Keratinocyte (primary cell): ENCODE measurements around the gene NEIL1.

Experiments used
- CTCF ChIP-seq, 3 experiments: IDR thresholded peaks in 1 of 3; conservative IDR thresholded peaks in 1 of 3; optimal IDR thresholded peaks in 1 of 3; 2 replicates in 2 of 3; 3 replicates in 1 of 3; pipeline versions ENCODE3 to v1.5.1; 2011; ENCODE audit warnings: low read length in 3 of 3, mild to moderate bottlenecking in 3 of 3, moderate library complexity in 2 of 3, control low read depth in 1 of 3, inconsistent platforms in 1 of 3; ENCODE audit not compliant: insufficient read depth in 2 of 3; ENCODE audit errors: extremely low read depth in 1 of 3
- EZH2 ChIP-seq: IDR thresholded peaks from one replicate; pipeline ENCODE4 v1.6.1; 2012; ENCODE audit warnings: inconsistent platforms, mild to moderate bottlenecking, low read length, moderate library complexity

- TF ChIP-seq CTCF (optimal IDR thresholded peaks at IDR 0.05 in 1 of 3, IDR thresholded peaks at IDR 0.05 in 1 of 3, conservative IDR thresholded peaks at IDR 0.05 in 1 of 3; ENCODE audit: extremely low read depth in 1 of 3, insufficient read depth in 2 of 3, low read length in 3 of 3) (no peak), EZH2 (no peak)
Observed at GRCh38 chr15:75338661-75339240, 8.1 kb upstream of the NEIL1 start.
